HEK293 (cell line): ENCODE results near the gene BCCIP.

Experiments
- GLI2 ChIP-seq: fragments of 450-650 bp; formaldehyde crosslinking; IDR thresholded peaks from 2 replicates; pipeline ENCODE4; 2017; ENCODE audit warnings: missing biosample characterization, missing genetic modification characterization, low read depth, borderline replicate concordance
- GLI4 ChIP-seq: fragments of 450-650 bp; formaldehyde crosslinking; IDR thresholded peaks from 2 replicates; pipeline ENCODE4 v1.5.1; 2016; ENCODE audit warnings: missing biosample characterization, missing genetic modification characterization
- HOXC10 ChIP-seq: sonication (generic); formaldehyde crosslinking; IDR thresholded peaks from 2 replicates; pipeline ENCODE4 v1.8.1; 2023; ENCODE audit warnings: mild to moderate bottlenecking, missing genetic modification reagents
- KLF1 ChIP-seq: fragments of 450-650 bp; formaldehyde crosslinking; IDR thresholded peaks from 2 replicates; pipeline ENCODE4 v1.5.1; 2016; ENCODE audit warnings: missing biosample characterization, missing genetic modification characterization
- MYNN ChIP-seq: fragments of 450-650 bp; formaldehyde crosslinking; IDR thresholded peaks from 2 replicates; pipeline ENCODE4 v1.5.1; 2016; ENCODE audit warnings: missing biosample characterization, missing genetic modification characterization, borderline replicate concordance
- OSR2 ChIP-seq: fragments of 450-650 bp; formaldehyde crosslinking; IDR thresholded peaks from 2 replicates; pipeline ENCODE4 v1.5.1; 2016; ENCODE audit warnings: missing biosample characterization, missing genetic modification characterization
- OVOL3 ChIP-seq: fragments of 450-650 bp; formaldehyde crosslinking; IDR thresholded peaks from 2 replicates; pipeline ENCODE4 v1.5.1; 2016; ENCODE audit warnings: missing biosample characterization, missing genetic modification characterization
- SP3 ChIP-seq: fragments of 450-650 bp; formaldehyde crosslinking; IDR thresholded peaks from 2 replicates; pipeline ENCODE4 v1.5.1; 2016; ENCODE audit warnings: missing biosample characterization, missing genetic modification characterization
- SP7 ChIP-seq: fragments of 450-650 bp; formaldehyde crosslinking; IDR thresholded peaks from 2 replicates; pipeline ENCODE4 v1.5.1; 2016; ENCODE audit warnings: missing biosample characterization, missing genetic modification characterization
- WT1 ChIP-seq: fragments of 450-650 bp; formaldehyde crosslinking; IDR thresholded peaks from 2 replicates; pipeline ENCODE4 v1.5.1; 2016; ENCODE audit warnings: missing biosample characterization, missing genetic modification characterization
- ZBTB48 ChIP-seq: fragments of 450-650 bp; formaldehyde crosslinking; IDR thresholded peaks from 2 replicates; pipeline ENCODE4 v1.5.1; 2016; ENCODE audit warnings: missing biosample characterization, missing genetic modification characterization
- ZBTB7A ChIP-seq: fragments of 450-650 bp; formaldehyde crosslinking; IDR thresholded peaks from 2 replicates; pipeline ENCODE4 v1.5.1; 2016; ENCODE audit warnings: low read depth, missing biosample characterization, missing genetic modification characterization
- ZNF133 ChIP-seq: fragments of 450-650 bp; formaldehyde crosslinking; IDR thresholded peaks from 2 replicates; pipeline ENCODE4 v1.5.1; 2016; ENCODE audit warnings: missing biosample characterization, missing genetic modification characterization
- ZNF169 ChIP-seq: fragments of 450-650 bp; formaldehyde crosslinking; IDR thresholded peaks from 2 replicates; pipeline ENCODE4 v1.5.1; 2016; ENCODE audit warnings: missing biosample characterization, missing genetic modification characterization
- ZNF174 ChIP-seq: fragments of 450-650 bp; formaldehyde crosslinking; IDR thresholded peaks from 2 replicates; pipeline ENCODE4 v1.5.0; 2017; ENCODE audit warnings: missing biosample characterization, mild to moderate bottlenecking, missing genetic modification characterization
- ZNF202 ChIP-seq: fragments of 450-650 bp; formaldehyde crosslinking; IDR thresholded peaks from 2 replicates; pipeline ENCODE4 v1.5.1; 2016; ENCODE audit warnings: missing biosample characterization, missing genetic modification characterization, borderline replicate concordance
- ZNF292 ChIP-seq: fragments of 450-650 bp; formaldehyde crosslinking; IDR thresholded peaks from 2 replicates; pipeline ENCODE4 v1.5.1; 2016; ENCODE audit warnings: low read depth, missing biosample characterization, missing genetic modification characterization, borderline replicate concordance
- ZNF394 ChIP-seq: fragments of 450-650 bp; formaldehyde crosslinking; IDR thresholded peaks from 2 replicates; pipeline ENCODE4 v1.5.1; 2016; ENCODE audit warnings: missing biosample characterization, missing genetic modification characterization, mild to moderate bottlenecking, moderate library complexity, borderline replicate concordance
- ZNF473 ChIP-seq: fragments of 450-650 bp; formaldehyde crosslinking; IDR thresholded peaks from 2 replicates; pipeline ENCODE4 v1.5.1; 2017; ENCODE audit warnings: missing biosample characterization, missing genetic modification characterization
- ZNF558 ChIP-seq: fragments of 450-650 bp; formaldehyde crosslinking; IDR thresholded peaks from 2 replicates; pipeline ENCODE4 v1.5.1; 2016; ENCODE audit warnings: missing biosample characterization, missing genetic modification characterization
- ZNF600 ChIP-seq: fragments of 450-650 bp; formaldehyde crosslinking; IDR thresholded peaks from 2 replicates; pipeline ENCODE4 v1.5.1; 2016; ENCODE audit warnings: missing biosample characterization, missing genetic modification characterization
- ZNF660 ChIP-seq: fragments of 450-650 bp; IDR thresholded peaks from 2 replicates; pipeline ENCODE4 v1.5.1; 2018; ENCODE audit warnings: missing biosample characterization, mild to moderate bottlenecking, missing genetic modification characterization
- ZNF776 ChIP-seq: fragments of 450-650 bp; formaldehyde crosslinking; IDR thresholded peaks from 2 replicates; pipeline ENCODE4 v1.5.0; 2017; ENCODE audit warnings: missing biosample characterization, missing genetic modification characterization, borderline replicate concordance
- ZNF843 ChIP-seq: fragments of 450-650 bp; formaldehyde crosslinking; IDR thresholded peaks from 2 replicates; pipeline ENCODE4 v1.5.1; 2016; ENCODE audit warnings: missing biosample characterization, missing genetic modification characterization
- TF ChIP-seq, protein P1 (sequence below): fragments of 450-650 bp; formaldehyde crosslinking; IDR thresholded peaks from 2 replicates; pipeline ENCODE4 v1.5.1; 2016; ENCODE audit warnings: missing biosample characterization, missing genetic modification characterization
- TF ChIP-seq, protein P2 (sequence below): fragments of 450-650 bp; formaldehyde crosslinking; IDR thresholded peaks from 2 replicates; pipeline ENCODE4 v1.5.1; 2016; ENCODE audit warnings: missing biosample characterization, missing genetic modification characterization
- TF ChIP-seq, protein P3 (sequence below): fragments of 450-650 bp; IDR thresholded peaks from 2 replicates; pipeline ENCODE4 v1.5.1; 2018; ENCODE audit warnings: missing biosample characterization, missing genetic modification characterization
- TF ChIP-seq, protein P4 (sequence below): fragments of 450-650 bp; formaldehyde crosslinking; IDR thresholded peaks from 2 replicates; pipeline ENCODE4 v1.5.1; 2016; ENCODE audit warnings: missing biosample characterization, missing genetic modification characterization, low read depth
- TF ChIP-seq, protein P5 (sequence below): fragments of 450-650 bp; formaldehyde crosslinking; IDR thresholded peaks from 2 replicates; pipeline ENCODE4 v1.5.1; 2016; ENCODE audit warnings: missing biosample characterization, missing genetic modification characterization
- TF ChIP-seq, protein P6 (sequence below): fragments of 450-650 bp; formaldehyde crosslinking; IDR thresholded peaks from 2 replicates; pipeline ENCODE4 v1.5.1; 2016; ENCODE audit warnings: missing biosample characterization, missing genetic modification characterization

Gene BCCIP

DNA sequence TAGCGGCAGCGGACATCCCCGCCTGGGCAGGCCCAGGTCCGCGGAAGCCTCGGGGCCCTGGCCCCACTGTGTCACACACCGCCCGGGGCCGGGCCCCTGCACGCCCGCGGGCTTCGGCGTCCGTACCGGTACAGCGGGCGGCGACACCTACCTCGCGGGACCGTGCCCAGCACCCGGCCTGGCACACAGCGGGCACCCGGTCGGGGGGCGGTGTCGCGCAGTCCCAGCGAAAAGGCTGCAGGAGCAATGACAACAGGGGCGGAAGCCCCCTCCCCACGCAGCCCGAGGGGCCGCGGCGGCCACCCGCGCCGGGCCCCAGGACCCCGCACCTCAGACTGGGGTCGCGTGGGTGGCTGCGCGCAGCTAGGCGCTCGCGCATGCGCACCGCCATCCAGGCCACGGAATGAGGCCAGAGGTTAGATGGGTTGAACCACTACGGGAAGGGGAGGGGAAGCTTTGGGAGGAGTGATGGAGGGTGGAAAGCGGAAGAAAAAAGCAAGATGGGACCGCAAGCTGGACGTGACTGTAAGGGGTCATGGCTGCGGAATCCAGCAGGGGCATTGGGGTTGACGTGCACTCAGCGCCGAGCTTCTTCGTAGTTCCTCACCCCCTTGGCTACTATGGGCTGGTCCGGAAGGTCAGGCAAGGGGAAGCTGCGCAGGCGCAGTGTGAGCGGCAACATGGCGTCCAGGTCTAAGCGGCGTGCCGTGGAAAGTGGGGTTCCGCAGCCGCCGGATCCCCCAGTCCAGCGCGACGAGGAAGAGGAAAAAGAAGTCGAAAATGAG is at the start of gene BCCIP, which contains the start of gene UROS (continued):
- TF ChIP-seq KLF1 (tag by site-specific recombination) (0 out of 2 replicates have a peak, but pooled peaks have one; percentile 42), ZNF202 (tag by site-specific recombination) (no peak), WT1 (tag by site-specific recombination) (no peak; the same call in 1 of the 2 replicates), ZBTB7A (peak; percentile 37), ZNF473 (tag by site-specific recombination) (no peak), OVOL3 (tag by site-specific recombination) (peak; percentile 60; the same call in 1 of the 2 replicates), ZNF292 (tag by site-specific recombination) (no peak), HOXC10 (CRISPR knock-in tag) (no peak), ZNF394 (tag by site-specific recombination) (peak; percentile 84; the same call in 1 of the 2 replicates), SP7 (tag by site-specific recombination) (peak; percentile 95), ZNF776 (no peak), ZNF600 (0 out of 2 replicates have a peak, but pooled peaks have one; percentile 22), GLI4 (tag by site-specific recombination) (no peak), ZNF843 (tag by site-specific recombination) (peak; percentile 81), MYNN (no peak), ZNF660 (tag by site-specific recombination) (peak; percentile 58), GLI2 (tag by site-specific recombination) (no peak), ZNF174 (tag by site-specific recombination) (no peak), ZNF133 (tag by site-specific recombination) (no peak), OSR2 (tag by site-specific recombination) (no peak), ZNF169 (tag by site-specific recombination) (no peak), ZBTB48 (tag by site-specific recombination) (no peak), SP3 (peak; percentile 74), ZNF558 (tag by site-specific recombination) (no peak)
- TF ChIP-seq, protein P1, sequence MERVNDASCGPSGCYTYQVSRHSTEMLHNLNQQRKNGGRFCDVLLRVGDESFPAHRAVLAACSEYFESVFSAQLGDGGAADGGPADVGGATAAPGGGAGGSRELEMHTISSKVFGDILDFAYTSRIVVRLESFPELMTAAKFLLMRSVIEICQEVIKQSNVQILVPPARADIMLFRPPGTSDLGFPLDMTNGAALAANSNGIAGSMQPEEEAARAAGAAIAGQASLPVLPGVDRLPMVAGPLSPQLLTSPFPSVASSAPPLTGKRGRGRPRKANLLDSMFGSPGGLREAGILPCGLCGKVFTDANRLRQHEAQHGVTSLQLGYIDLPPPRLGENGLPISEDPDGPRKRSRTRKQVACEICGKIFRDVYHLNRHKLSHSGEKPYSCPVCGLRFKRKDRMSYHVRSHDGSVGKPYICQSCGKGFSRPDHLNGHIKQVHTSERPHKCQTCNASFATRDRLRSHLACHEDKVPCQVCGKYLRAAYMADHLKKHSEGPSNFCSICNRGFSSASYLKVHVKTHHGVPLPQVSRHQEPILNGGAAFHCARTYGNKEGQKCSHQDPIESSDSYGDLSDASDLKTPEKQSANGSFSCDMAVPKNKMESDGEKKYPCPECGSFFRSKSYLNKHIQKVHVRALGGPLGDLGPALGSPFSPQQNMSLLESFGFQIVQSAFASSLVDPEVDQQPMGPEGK = peak; percentile 18; the same call in 1 of the 2 replicates
- TF ChIP-seq, protein P2, sequence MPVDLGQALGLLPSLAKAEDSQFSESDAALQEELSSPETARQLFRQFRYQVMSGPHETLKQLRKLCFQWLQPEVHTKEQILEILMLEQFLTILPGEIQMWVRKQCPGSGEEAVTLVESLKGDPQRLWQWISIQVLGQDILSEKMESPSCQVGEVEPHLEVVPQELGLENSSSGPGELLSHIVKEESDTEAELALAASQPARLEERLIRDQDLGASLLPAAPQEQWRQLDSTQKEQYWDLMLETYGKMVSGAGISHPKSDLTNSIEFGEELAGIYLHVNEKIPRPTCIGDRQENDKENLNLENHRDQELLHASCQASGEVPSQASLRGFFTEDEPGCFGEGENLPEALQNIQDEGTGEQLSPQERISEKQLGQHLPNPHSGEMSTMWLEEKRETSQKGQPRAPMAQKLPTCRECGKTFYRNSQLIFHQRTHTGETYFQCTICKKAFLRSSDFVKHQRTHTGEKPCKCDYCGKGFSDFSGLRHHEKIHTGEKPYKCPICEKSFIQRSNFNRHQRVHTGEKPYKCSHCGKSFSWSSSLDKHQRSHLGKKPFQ (tag by site-specific recombination) = no peak
- TF ChIP-seq, protein P3, sequence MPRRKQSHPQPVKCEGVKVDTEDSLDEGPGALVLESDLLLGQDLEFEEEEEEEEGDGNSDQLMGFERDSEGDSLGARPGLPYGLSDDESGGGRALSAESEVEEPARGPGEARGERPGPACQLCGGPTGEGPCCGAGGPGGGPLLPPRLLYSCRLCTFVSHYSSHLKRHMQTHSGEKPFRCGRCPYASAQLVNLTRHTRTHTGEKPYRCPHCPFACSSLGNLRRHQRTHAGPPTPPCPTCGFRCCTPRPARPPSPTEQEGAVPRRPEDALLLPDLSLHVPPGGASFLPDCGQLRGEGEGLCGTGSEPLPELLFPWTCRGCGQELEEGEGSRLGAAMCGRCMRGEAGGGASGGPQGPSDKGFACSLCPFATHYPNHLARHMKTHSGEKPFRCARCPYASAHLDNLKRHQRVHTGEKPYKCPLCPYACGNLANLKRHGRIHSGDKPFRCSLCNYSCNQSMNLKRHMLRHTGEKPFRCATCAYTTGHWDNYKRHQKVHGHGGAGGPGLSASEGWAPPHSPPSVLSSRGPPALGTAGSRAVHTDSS (tag by site-specific recombination) = no peak
- TF ChIP-seq, protein P4, sequence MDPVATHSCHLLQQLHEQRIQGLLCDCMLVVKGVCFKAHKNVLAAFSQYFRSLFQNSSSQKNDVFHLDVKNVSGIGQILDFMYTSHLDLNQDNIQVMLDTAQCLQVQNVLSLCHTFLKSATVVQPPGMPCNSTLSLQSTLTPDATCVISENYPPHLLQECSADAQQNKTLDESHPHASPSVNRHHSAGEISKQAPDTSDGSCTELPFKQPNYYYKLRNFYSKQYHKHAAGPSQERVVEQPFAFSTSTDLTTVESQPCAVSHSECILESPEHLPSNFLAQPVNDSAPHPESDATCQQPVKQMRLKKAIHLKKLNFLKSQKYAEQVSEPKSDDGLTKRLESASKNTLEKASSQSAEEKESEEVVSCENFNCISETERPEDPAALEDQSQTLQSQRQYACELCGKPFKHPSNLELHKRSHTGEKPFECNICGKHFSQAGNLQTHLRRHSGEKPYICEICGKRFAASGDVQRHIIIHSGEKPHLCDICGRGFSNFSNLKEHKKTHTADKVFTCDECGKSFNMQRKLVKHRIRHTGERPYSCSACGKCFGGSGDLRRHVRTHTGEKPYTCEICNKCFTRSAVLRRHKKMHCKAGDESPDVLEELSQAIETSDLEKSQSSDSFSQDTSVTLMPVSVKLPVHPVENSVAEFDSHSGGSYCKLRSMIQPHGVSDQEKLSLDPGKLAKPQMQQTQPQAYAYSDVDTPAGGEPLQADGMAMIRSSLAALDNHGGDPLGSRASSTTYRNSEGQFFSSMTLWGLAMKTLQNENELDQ (tag by site-specific recombination) = no peak
- TF ChIP-seq, protein P5, sequence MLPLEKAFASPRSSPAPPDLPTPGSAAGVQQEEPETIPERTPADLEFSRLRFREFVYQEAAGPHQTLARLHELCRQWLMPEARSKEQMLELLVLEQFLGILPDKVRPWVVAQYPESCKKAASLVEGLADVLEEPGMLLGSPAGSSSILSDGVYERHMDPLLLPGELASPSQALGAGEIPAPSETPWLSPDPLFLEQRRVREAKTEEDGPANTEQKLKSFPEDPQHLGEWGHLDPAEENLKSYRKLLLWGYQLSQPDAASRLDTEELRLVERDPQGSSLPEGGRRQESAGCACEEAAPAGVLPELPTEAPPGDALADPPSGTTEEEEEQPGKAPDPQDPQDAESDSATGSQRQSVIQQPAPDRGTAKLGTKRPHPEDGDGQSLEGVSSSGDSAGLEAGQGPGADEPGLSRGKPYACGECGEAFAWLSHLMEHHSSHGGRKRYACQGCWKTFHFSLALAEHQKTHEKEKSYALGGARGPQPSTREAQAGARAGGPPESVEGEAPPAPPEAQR = peak; percentile 71; the same call in 1 of the 2 replicates
- TF ChIP-seq, protein P6, sequence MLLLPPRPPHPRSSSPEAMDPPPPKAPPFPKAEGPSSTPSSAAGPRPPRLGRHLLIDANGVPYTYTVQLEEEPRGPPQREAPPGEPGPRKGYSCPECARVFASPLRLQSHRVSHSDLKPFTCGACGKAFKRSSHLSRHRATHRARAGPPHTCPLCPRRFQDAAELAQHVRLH (tag by site-specific recombination) = peak; percentile 91
